ENCODE measurements around the gene PREB.
"Not testable (repeated sequence)": the region's sequence is repeated elsewhere in the genome, so short reads cannot be mapped to it uniquely, and the experiment has no call there.

Gene PREB

DNA sequence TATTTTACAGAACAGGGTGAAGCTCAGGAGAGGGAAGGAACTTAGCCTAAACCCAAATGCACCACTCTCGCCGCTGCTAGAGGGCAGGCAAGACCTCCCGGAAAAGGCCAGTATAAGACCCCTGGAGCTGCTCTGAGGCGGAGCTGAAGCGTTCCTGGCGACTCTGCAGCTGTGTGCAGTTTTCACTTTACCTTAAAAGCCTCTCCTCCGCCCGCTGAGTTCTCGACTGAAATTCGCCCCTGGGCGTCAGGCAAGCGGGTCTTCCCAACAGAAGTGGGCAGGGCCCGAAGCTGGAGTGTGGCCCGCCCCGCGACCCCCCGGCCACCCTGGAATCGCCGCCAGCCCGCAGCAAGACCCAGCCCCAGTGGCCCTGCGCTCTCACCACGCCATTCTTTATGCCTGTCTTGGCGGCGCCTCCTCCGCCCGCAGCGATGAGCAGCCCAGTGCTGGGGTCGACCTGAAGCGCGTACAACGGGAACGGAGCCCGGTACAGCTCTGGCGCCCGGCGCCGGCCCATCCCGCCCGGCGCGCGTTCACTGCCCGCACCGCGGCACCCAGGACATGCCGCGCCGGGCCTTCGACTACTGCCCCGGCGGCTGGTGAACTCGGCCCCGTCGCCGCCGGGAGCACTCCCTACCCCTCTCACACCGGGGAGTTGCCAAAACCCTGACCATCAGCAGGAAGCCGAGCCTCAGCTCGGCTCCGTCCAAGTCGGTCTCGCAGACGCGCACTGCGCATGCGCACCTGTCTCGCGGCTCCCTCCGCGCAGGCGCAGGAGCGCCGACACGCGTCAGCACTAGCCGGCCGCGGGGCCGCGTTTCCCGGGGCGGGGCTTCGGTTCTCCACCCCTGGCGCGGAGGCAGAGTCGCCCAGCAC lies at the start of gene PREB:
PREB (minus strand) TSS at position 732 of the 876 bp plus-strand sequence; CDS start at position 517, 215 bp downstream.
- DNase-seq, result peak; percentile 93

DNA sequence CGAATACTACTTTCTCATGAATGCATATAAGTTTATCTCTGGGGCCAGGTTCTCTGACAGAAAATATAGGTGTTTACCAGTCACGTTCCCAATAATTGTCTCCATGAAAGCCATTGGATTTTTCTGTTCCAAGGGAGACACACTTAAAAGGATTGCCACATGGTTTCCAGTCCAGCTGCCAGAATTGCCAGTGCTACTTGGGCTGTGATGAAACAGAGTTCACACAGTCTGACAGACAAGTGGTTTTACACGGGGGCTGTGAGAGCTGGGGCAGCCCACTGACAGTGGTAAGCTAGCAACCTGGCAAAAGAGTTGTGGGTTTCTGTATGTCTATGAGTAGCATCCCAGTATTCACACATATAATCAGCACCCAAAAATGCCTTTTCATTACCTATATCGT lies 49.7 kb upstream of the PREB start:
- no peak for DNase-seq

GRCh38 chr2:27182346-27182745 lies 47.9 kb upstream of the PREB start:
- DNase-seq, result no peak

DNA sequence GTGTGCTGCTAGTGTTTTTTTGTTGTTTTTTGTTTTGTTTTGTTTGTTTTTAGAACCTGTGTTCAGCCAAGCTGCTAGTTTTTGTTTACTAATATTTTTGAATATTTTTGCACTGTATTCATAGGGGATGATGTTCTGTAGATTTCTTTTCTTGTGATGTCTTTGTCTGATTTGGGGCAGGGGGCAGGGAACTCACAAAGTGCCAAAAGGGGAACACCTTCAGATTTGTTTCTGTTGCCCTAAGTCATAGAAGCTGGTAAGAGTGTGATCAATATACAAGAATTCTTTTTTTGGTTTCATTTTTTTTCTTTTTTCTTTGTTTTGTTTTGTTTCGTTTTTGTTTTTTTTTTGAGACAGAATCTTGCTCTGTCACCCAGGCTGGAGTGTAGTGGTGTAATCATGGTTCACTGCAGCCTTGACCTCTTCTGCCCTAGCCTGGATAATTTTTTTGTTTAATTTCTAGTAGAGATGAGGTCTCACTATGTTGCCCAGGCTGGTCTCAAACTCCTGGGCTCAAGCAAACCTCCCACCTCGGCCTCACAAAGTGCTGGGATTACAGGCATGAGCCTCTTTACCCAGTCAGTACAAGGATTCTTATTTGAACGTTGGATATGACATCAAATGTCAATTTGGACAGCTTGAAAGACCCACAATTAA lies 45.0 kb upstream of the PREB start:
- no peak for DNase-seq

GRCh38 chr2:27178469-27178868 lies 44.0 kb upstream of the PREB start:
- DNase-seq, result no peak

DNA sequence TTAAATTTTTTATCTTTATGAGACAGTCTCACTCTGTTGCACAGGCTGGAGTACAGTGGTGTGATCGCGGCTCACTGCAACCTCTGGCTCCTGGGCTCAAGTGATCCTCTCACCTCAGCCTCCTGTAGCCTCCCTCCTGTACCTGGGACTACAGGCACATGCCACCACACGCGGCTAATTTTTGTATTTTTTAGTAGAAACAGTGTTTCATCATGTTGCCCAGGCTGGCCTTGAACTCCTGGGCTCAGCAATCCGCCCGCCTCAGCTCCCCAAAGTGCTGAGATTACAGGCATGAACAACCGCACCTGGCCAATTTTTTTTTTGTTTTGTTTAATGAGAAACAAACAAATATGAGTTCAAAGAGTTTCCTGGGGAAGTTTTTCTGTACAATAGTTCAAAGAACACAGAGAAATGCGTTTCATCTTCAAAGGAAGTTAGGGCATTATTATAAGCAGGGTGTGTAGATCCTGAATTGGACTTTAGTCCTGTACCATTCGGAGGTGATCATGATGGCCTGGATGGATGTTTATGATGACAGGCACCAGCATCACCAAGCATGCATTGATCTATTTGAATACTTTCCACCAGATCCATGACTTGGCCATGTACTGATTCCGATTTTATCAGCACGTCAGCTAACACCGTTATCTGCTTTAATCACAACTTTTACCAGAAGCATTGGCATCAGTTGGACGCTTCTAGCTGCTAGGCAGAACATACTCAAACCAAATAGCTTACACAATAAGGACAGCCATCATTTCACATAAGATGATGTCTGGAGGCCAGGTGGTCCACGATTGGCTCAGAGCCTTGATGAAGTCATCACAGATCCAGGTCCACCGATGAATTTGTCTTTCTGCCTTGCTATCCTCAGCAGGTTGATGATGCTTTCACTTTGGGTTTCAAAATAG lies 43.3 kb upstream of the PREB start:
- DNase-seq, result no peak

- not testable (repeated sequence) for DNase-seq
Observed at GRCh38 chr2:27175781-27176180, 41.3 kb upstream of the PREB start.

DNA sequence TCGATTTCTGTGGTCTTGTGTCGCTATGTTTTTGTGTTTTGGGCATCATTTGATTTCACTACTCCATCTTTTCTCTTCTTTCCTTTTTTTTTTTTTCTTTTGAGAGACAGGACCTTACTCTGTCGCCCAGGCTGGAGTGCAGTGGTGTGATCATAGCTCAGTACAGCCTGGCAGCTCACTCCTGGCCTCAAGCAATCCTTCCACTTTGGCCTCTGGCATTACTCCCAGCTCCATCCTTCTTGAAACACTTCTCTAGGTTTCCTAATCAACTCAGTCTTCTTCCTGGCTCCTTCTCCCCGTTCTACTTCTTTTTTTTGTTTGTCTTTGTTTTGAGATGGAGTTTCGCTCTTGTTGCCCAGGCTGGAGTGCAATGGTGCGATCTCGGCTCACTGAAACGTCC lies 40.9 kb upstream of the PREB start:
- no peak for DNase-seq

GRCh38 chr2:27174638-27175037 lies 40.2 kb upstream of the PREB start:
- DNase-seq, result peak; percentile 13

DNA sequence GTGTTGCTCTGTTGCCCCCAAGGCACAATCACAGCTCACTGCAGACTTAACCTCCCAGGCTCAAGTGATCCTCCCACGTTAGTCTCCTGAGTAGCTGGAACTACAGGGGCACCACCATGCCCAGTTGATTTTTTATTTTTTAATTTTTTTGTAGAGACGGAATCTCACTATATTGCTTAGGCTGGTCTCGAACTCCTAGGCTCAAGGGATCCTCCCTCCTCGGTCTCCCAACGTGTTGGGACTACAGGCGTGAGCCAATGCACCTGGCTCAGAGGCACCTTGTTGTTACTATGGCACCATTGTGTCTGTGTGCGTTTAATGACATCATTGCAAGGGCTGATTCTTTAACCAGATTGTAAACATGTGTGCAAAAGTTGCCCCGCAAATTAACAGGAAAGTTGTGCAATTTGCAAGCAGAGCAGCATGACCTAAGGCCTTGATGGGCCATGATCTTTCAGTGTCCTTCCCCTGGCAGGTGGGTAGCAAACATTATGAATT lies 37.0 kb upstream of the PREB start:
- peak; percentile 21 for DNase-seq

- DNase-seq, result no peak
Observed at GRCh38 chr2:27170581-27171337, 36.3 kb upstream of the PREB start.

DNA sequence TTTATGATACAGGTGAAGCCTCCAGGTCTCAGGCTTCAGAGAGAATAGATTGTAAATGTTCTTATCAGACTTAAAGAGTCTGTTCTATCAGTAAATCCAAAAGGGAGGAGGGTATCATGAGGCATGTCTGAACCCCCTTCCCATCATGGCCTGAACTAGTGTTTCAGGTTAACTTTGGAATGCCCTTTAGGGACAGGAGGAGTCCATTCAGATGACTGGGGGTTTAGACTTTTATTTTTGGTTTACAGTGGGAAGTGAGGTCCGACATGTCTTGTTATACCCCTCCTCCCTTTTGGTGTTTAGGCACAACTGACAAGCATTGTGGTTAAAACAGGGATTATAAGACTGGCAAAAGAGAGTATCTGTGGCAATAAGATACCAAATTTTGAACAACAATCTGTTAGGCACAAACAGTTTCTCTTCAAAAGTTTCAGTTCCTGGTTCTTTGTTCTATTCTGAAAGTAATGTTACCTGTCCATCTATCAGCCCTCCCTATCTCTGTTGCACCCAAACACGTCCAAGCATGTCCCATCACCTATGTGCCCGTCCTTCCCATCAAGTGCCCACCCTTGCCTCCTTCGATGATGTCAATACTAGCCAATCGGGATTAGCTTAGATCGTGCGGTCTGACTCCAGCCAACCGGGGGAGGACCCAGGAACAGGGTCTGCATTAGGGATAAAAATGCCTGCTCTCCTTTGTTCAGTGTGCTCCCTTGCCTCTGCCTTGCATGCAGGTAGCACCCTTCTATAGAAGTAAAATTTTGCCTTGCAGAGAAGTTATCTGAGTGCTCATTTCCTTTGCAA lies 30.7 kb upstream of the PREB start:
- no peak for DNase-seq

DNA sequence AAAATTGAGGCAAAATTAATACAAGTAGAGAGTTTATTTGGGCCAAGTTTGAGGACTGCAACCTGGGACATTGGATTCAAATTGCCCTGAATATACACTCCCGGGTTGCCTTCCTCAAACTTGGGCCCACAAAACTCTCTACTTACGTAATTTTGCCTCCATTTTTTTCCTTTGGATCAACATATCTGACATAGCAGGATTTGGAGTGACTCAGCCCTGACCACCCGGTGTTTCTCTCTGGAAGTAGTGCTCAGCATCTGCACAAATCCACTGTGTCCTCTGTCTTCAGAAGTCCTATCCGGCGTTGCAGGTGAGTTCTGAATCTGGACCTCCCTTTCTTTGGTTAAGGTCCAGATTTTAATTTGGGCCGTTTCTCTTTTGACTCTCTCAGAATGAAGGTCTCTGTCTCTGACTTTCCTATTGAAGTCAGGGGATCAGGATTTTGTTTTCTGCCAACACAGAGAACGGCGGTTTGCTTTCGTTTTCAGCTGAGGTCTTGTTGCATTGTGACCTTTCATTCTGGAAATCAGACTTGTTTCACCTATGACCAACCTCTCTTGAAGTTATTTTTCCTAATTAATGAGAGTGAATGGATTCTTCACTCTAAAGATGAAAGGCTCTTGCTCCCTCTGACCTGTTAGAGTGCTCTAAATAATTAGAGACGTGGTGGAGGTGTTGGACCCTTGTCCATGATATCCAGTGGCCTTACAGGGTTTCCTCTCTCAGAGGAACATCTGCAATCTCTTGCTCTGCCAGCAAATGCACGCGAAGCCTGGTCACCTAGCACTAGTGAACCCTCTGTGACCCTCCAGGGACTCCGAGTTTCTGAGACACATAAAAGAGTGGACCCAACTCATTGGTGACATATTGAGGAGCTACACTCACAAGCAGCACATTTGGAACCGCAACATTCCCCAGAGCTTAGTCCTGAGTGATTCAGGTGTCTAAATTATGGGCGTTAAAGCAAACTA lies 28.0 kb upstream of the PREB start:
- DNase-seq, result no peak

GRCh38 chr2:27160191-27160590 lies 25.8 kb upstream of the PREB start:
- DNase-seq, result no peak

GRCh38 chr2:27159271-27159670 lies 24.8 kb upstream of the PREB start:
- no peak for DNase-seq

DNA sequence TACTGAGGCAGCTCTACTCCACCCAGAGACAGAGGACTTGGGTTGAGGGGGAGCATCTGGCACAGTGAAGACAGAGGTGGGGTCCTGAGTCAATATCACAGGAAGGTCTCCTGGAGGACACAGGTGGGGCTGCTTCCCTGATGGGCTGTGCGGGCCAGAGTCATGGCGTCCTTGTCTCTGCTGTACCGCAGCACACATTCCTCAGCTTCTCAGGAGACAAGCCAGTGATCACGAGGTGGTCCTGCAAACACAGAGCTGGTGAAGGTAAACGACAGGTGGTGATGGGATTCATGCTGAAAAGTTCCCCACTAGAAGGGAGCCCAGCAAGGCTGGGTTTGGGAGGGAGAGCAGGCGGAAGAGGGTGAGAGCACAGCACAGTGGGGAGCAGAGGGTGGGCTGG lies 24.0 kb upstream of the PREB start:
- DNase-seq, result no peak

DNA sequence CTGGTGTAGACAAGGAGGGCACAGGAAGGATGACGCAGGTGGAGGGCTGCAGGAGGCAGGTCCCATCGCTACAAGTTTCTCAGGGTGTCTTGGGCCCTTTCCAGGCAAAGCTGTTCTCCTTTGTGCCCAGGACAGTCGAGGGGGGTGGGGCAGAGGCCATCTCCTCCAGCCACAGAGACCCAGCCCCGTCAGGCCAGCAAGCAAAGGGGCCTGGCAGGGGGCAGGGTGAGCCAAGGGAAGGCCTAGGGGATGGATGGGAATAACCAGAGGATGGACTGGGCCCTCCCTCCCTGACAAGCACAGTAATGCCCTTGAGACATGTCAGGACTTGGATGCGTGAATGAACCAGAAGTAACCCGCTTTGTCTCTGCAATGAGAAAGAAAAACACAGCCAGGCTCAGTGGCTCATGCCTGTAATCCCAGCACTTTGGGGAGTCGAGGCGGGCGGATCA lies 20.7 kb upstream of the PREB start:
- no peak for DNase-seq

DNA sequence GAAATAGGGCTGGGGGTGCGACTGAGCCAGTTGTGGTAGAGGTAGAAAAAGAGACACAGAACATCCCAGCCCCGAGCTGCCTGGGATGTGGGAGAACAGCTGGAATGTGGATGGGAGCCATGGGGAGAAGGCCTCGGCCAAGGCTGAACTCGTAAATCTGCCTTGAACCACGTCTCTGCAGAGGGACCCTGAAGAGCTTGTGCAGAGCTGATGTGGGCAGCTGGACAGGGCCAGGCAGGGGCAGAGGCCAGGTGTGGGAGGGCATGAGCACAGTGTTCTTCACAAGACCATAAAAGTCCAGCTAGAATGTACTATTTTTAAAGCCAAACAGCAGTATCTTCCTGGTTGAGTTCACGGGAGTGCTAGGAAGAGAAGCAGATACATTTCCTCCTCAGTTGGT lies 20.1 kb upstream of the PREB start:
- DNase-seq, result no peak

DNA sequence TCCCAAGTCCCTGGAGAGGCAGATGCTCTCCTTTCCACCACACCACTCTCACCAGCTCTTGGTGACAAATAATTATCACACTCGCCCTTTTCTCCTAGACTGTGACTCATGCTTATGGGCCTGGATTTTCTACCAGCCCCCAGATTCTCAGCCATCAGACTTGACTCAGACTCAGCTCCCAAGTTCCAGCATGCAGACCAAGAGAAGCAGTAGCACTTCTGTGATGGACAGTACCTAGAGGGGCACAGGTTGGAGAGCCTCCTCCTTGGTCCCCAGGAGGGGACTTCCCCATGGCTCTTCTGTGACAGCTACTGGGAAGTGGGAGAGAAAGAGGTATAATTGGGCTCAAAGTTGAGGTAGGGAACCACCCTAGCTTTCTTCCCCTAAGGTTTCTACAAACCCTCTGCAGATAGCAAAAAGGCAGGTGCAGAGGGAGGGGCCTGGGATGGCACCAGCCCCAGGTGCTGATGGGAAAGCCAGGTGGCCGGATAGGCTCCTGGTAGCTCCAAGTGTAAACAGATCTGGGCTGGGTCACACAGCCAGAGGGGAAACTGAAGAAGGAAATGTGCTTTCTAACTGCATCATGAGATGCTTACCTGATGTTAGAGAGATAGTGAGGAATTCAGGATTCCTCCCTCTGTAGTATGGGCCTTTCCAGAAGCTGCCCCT lies 18.5 kb upstream of the PREB start:
- peak; percentile 40 for DNase-seq
